Placental pericyte (primary cell): Measurements from ENCODE around the gene PDZD11. TPM values are rescaled to one million over a fixed set of nuclear protein-coding genes. Genes with fewer than 3 reads are reported as not detected.

Experiments used
- small RNA-seq: library from RNA; depleted of rRNA; stranded (forward); fragments of <200 nt; gene quantifications from one replicate; pipeline ENCODE3, GENCODE V24; 2012; ENCODE audit warnings: low replicate concordance
- total RNA-seq: library from RNA; depleted of rRNA; stranded (reverse); fragments of >200 nt; gene quantifications from 2 replicates; pipeline ENCODE4 v1.2.3, GENCODE V29; 2012

The PDZD11 gene, protein sequence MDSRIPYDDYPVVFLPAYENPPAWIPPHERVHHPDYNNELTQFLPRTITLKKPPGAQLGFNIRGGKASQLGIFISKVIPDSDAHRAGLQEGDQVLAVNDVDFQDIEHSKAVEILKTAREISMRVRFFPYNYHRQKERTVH
- 39.0 and 49.1 TPM in 2 replicates for total RNA-seq

DNA sequence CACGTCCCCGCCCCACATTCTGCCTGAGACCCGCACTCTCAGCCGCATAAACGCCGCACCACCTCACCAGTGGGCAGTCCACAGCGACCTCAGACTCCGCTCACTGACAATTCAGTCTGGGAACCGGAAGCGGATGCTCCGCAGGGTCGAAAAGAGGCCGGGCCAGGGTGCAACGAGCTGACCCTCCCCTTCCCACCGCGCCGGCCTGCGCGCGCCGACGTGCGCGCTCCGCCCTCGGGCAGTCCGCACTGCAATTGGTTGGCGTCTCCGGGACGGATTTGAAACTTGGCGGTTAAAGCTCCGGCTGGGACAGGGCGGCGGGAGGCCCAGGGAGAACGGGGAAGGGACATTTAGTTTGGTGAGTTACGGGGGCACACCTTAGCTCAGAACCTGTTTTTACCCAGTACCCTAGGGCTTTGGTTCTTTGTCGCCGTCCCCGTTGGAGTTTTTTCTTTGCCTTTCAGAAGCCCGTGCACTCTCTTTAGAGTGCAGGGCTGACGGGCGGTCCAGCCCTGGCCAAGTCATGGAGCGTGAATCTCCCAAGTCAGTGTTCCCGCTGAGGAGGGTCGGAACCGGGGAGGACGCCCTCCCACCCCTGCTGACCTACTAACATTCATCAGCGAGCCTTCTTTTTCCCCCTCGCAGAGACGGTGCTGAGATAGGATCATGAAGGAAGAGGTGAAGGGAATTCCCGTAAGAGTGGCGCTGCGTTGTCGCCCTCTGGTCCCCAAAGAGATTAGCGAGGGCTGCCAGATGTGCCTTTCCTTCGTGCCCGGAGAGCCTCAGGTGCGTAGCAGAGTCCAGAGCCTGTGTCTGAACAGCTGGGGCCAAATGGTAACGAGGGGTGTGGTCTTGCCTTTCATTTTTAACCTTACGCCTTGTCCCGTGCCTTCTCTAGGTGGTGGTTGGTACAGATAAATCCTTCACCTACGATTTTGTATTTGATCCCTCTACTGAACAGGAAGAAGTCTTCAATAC is at the start of gene PDZD11, which contains the start of gene KIF4A:
PDZD11 (minus strand) TSS at position 135 of the 978 bp plus-strand sequence. CDS start 586 bp downstream, outside the sequence.
KIF4A (plus strand) TSS at position 312 of the 978 bp plus-strand sequence; CDS start at position 667, 355 bp downstream.

GRCh38 chrX:70281951-70282350 is 7.8 kb downstream of the PDZD11 start, which contains the start of gene RAB41:
TSS of gene RAB41 (plus strand) at chrX:70282172. CDS start at chrX:70282218, 46 bp downstream.

DNA sequence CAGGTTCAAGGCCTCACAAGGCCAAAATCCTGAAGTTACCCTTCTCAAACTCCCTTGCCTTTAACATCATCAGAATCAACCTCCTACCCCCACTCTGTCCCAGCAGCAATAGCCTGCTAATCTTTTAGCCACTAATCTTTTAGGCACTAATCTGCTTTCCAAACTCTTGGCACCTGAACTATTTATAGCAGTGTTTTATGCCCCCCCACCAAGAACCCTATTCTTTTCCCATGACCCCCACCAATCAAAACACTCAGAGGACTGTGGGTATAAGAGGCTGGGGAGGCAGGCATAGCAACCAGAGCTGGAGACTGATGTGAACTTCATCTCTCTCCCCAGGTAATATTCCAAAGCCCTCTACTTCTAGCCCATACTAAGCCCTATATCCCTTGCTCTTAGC is 21.7 kb downstream of the PDZD11 start, which contains the start of gene ARR3:
ARR3 (plus strand) TSS at position 301 of the 400 bp plus-strand sequence. CDS start 1,052 bp downstream, outside the sequence.

DNA sequence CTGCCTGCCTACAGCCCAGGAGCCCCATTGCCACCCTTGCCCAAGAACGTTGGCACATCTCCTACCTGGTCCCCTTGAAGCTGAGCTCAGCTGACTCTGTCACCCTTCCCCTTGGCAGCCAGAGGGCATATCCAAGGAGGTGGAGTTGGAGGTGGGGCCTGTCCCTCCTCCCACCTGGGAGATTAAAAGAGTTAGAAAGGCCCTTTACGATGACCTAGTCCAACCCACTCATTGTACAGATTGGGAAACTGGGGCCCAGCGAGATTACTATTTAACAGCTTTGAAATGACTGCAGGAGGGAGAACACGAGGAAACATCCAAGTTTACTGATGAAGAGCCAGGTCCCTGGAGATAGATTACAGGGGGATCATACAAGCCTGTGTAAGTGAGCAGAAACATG is 29.6 kb downstream of the PDZD11 start, which contains the start of gene P2RY4:
P2RY4 (minus strand) TSS at position 101 of the 400 bp plus-strand sequence. CDS start 580 bp downstream, outside the sequence.

Small RNAs within 50 kb of the gene (small RNA-seq; reads per million reads assigned to genes)
- gene RNA5SP507, result 0.16 reads per million

Other genes with a start within 250 kb of the PDZD11 start
- not detected in 2 replicates for gene AWAT2, start 240.0 kb downstream of the PDZD11 start, total RNA-seq
- gene OTUD6A, start 227.5 kb downstream of the PDZD11 start, total RNA-seq, result not detected in 2 replicates
- 38.5 and 160 TPM in 2 replicates for gene IGBP1, start 156.5 kb downstream of the PDZD11 start, total RNA-seq
- gene DGAT2L6, start 112.4 kb downstream of the PDZD11 start, total RNA-seq, result not detected in 2 replicates
- not detected in 2 replicates for gene AWAT1, start 55.3 kb downstream of the PDZD11 start, total RNA-seq
- gene P2RY4, start 29.7 kb downstream of the PDZD11 start, total RNA-seq, result 0.14 and 0.22 TPM in 2 replicates
- not detected in 2 replicates for gene ARR3, start 21.6 kb downstream of the PDZD11 start, total RNA-seq
- not detected in 2 replicates for gene RAB41, start 7.8 kb downstream of the PDZD11 start, total RNA-seq
- gene KIF4A, start 177 bp upstream of the PDZD11 start, total RNA-seq, result 1.1 and 24.6 TPM in 2 replicates
- gene GDPD2, start 133.4 kb upstream of the PDZD11 start, total RNA-seq, result not detected in 2 replicates
- 14.2 and 21.3 TPM in 2 replicates for gene DLG3, start 154.9 kb upstream of the PDZD11 start, total RNA-seq